Measurements from ENCODE around the gene GTSE1.

Gene GTSE1

DNA sequence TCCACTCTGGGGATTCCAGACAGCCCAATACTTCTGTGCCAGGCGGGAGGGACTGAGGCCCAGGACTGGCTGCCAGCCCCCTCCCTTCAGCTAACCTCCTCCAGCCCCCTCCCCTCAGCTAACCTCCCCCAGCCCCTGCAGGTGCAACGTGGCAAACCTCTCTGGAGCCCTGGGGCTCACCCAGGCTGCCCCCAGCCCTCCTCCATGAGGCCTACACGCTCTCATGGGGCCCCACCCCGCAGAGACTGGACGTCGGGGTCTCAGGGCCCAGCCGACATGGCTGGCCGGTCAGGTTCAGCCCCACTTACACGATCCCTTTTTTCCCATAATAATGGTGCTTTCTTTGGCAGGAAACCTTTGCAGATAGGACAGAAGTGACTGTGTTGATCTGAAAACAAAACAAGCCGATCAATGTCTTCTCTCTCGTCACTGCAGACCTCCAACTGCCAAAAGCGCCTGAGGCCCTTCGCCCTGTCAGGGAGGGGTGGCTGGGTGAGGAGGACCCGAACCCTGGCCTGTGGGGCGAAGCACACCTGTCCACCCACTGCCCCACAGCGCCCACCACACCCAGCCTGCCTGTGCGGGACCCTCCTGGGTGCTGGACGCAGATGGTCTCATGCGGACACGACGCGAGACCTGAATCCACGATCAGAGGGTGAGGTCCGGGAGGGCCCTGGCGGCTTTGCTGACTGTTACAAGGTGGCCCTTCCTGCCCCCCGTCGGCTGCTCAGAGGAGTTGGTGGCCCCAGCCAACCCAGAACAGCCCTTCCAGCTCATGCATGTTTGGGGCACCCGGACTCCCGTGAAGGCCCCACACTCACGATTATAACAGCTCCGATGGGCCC is 72.4 kb downstream of the GTSE1 start:
- Histone ChIP-seq H3K36me3 (ENCODE audit: control insufficient read depth, insufficient read depth, low read length) (peaks cover 3% of the 10 kb centered on the region), H3K4me3 (ENCODE audit: low read length) (no peak overlapping the region), H3K9me3 (ENCODE audit: control insufficient read depth, low read length) (no peaks in the 10 kb centered on the region), H3K4me1 (ENCODE audit: control insufficient read depth, insufficient read depth, low read length) (peaks cover 36% of the 10 kb centered on the region), H3K27me3 (ENCODE audit: control insufficient read depth, insufficient read depth, low read length) (no peaks in the 10 kb centered on the region), H3K9ac (ENCODE audit: low read length) (no peak overlapping the region)

DNA sequence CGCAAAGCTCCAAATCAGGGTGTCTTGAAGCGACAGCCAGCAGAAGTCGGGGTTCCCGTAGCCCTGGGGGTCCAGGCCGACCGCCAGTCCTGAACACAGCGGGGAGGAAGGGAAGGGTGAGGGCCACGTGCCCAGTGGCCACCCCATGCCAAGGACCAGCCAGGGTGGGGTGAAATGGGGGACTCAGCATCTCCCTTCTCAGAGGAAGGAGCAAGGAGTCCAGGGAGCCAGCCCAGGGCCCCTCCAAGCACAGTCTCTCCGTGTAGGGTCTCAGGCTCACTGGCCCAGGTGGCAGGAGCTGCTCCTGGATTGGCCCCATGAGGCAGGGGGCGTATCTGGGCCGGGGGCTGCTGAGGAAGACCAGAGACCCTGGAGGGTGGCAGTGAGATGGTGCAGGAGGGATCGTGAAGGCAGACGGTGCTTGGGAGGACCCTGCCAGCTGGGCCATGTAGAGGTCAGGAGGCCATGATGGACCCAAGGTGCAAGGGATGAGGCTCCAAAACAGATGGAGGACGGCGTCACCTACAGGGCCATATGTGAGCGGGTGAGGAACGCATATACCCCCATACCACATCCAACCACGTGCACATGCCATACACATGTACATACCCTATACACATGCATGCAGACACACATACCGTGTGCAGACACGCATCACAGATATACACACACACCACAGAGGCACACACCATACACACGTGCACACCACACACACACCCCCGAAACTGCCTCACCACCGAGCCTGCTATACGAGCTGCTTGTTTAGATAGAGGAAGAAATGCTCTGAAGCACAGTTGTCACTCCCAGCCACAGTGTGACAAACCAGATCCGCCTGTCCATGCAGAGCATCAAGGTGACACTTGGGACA is 73.3 kb downstream of the GTSE1 start:
- H3K36me3 ChIP-seq (ENCODE audit: control insufficient read depth, insufficient read depth, low read length), result peaks cover 3% of the 10 kb centered on the region
- peaks cover 45% of the 10 kb centered on the region for H3K4me1 ChIP-seq (ENCODE audit: control insufficient read depth, insufficient read depth, low read length)
- H3K9ac ChIP-seq (ENCODE audit: low read length), result peak overlapping the region; percentile 33
- no peaks in the 10 kb centered on the region for H3K27me3 ChIP-seq (ENCODE audit: control insufficient read depth, insufficient read depth, low read length)
- H3K9me3 ChIP-seq (ENCODE audit: control insufficient read depth, low read length), result no peaks in the 10 kb centered on the region
- H3K4me3 ChIP-seq (ENCODE audit: low read length), result no peak overlapping the region

DNA sequence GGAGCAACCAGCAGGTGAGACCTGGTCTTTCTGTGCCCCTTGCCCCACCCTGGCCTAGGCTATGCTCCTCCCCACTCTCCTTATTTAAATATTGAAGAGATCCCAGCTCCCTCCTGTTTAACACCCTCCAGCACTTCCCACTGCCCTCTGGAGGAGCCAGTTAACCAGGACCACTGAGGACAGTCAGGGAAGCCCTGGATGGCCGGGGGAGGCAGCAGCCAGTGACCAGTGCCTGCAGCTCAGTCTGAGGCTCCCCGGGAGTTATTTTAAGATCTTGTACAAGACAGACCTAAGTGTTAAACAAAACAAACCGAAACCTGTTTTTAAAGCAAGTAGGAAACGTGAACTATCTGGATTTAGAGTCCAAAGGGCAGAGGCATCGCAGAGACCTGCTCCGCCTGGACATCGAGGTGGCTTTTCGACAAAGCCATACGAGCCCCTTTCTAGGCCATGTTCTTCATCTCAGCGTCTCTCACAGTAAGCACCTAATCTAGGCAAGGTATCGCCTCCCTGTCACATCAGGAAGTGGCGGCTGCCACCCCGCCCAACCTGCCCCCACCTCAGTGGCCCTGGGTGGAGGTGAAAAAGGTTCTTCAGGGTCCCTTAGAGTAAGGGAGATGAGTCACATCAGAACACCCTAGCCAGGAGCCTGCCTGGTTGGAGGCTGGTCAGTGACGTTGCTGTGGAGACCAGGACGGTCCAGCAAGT is 74.1 kb downstream of the GTSE1 start:
- Histone ChIP-seq H3K27me3 (ENCODE audit: control insufficient read depth, insufficient read depth, low read length) (no peaks in the 10 kb centered on the region), H3K9me3 (ENCODE audit: control insufficient read depth, low read length) (no peaks in the 10 kb centered on the region), H3K4me3 (ENCODE audit: low read length) (no peak overlapping the region), H3K4me1 (ENCODE audit: control insufficient read depth, insufficient read depth, low read length) (peaks cover 52% of the 10 kb centered on the region), H3K36me3 (ENCODE audit: control insufficient read depth, insufficient read depth, low read length) (no peaks in the 10 kb centered on the region), H3K9ac (ENCODE audit: low read length) (peak overlapping the region; percentile 33)

DNA sequence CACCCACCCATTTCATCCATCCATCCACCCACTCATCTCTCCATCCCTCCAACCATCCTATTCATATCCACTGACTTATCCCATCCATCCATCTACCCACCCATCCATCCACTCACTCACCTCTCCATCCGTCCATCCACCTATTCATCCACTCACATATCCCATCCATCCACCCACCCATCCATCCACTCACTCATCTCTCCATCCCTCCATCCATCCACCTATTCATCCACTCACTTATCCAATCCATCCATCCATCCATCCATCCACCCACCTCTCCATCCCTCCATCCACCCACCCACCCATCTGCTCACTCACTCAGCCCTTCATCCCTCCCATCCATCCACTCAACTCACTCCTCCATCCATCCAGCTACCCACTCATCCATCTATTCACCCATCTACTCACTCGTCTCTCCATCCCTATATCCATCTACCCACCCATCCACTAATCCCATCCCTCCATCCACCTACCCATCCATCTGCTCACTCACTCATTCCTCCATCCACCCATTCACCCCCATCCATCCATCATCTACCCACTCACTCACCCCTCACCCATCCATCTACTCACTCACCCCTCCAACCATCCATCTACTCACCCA is 75.1 kb downstream of the GTSE1 start:
- Histone ChIP-seq H3K9ac (ENCODE audit: low read length) (no peak overlapping the region), H3K36me3 (ENCODE audit: control insufficient read depth, insufficient read depth, low read length) (no peaks in the 10 kb centered on the region), H3K9me3 (ENCODE audit: control insufficient read depth, low read length) (no peaks in the 10 kb centered on the region), H3K4me1 (ENCODE audit: control insufficient read depth, insufficient read depth, low read length) (peaks cover 59% of the 10 kb centered on the region), H3K4me3 (ENCODE audit: low read length) (no peak overlapping the region), H3K27me3 (ENCODE audit: control insufficient read depth, insufficient read depth, low read length) (no peaks in the 10 kb centered on the region)

DNA sequence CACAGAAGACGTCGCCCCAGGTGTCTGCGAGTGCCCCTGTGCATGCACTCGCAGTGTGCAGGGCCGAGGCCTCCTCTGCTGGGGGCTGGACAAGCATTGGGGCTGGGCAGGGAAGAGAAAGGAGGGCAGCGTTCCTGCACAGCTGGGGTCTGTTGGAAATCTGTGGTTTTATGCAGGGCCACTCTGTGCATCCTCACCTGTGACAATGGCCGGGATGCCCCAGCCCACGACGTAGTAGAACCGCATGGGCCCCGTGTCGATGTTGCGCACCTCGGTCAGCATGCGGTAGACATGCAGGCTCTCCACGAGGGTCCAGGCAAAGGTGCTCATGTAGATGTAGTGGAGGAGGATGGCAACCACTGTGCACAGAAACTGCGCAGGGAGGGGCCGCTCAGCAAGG is 76.0 kb downstream of the GTSE1 start:
- H3K27me3 ChIP-seq (ENCODE audit: control insufficient read depth, insufficient read depth, low read length), result no peaks in the 10 kb centered on the region
- no peaks in the 10 kb centered on the region for H3K36me3 ChIP-seq (ENCODE audit: control insufficient read depth, insufficient read depth, low read length)
- no peak overlapping the region for H3K4me3 ChIP-seq (ENCODE audit: low read length)
- H3K9ac ChIP-seq (ENCODE audit: low read length), result no peak overlapping the region
- peaks cover 69% of the 10 kb centered on the region for H3K4me1 ChIP-seq (ENCODE audit: control insufficient read depth, insufficient read depth, low read length)
- H3K9me3 ChIP-seq (ENCODE audit: control insufficient read depth, low read length), result no peaks in the 10 kb centered on the region

DNA sequence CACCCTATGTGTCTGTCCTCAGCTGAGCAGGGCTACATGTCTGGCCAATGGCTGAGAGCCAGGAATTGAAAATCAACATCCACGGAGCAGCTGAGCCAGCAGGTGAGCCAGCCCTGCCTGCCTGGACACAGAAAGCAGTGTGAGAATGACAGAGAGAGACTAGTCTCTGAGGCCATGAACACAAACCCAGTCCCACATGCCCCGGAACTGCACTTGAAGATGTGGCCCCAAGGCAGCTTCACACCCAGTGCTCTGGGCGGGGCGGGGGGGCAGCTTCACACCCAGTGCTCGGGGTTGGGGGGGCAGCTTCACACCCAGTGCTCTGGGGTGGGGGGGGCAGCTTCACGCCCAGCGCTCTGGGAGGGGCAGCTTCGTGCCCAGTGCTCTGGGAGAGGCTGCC is 76.5 kb downstream of the GTSE1 start:
- Histone ChIP-seq H3K4me3 (ENCODE audit: low read length) (no peak overlapping the region), H3K27me3 (ENCODE audit: control insufficient read depth, insufficient read depth, low read length) (no peaks in the 10 kb centered on the region), H3K9ac (ENCODE audit: low read length) (no peak overlapping the region), H3K9me3 (ENCODE audit: control insufficient read depth, low read length) (no peaks in the 10 kb centered on the region), H3K36me3 (ENCODE audit: control insufficient read depth, insufficient read depth, low read length) (no peaks in the 10 kb centered on the region), H3K4me1 (ENCODE audit: control insufficient read depth, insufficient read depth, low read length) (peaks cover 73% of the 10 kb centered on the region)

DNA sequence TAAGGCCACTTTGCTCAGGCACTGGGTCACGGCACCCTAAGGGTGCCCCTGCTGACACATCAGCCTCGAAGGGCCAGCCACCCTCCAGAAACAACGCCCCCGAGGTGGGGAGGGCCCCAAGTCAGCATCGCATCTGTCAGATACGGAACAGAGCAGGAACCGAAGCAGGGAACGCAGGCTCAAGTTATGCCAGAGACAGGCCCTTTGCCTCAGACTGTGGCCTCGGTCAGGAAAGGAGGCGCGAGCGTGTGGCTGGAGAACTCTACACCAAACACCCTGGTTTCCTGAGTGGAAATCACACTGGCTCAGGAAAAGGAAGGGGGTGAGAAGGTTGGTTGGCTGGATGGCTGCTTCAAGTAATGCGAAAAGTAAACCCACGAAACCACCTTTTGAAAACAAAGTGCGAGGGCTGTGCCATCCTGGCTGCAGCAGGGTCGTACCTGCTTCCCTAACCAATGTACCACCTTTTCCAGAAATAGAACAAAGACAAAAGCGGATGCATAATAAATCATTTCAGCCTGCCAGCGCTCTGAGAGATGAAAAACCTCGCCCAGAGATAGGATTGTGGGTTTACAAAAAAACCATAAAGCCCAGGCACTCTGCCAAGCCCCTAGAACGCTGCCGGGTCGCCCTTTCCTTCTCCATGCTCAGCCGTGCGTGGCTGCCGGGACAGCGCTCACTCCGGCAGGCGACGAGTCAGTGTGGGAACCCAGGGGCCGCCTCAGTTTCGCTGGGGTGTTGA is 77.4 kb downstream of the GTSE1 start:
- H3K4me1 ChIP-seq (ENCODE audit: control insufficient read depth, insufficient read depth, low read length), result peaks cover 83% of the 10 kb centered on the region
- H3K4me3 ChIP-seq (ENCODE audit: low read length), result no peak overlapping the region
- peak overlapping the region; percentile 35 for H3K9ac ChIP-seq (ENCODE audit: low read length)
- H3K9me3 ChIP-seq (ENCODE audit: control insufficient read depth, low read length), result no peaks in the 10 kb centered on the region
- H3K36me3 ChIP-seq (ENCODE audit: control insufficient read depth, insufficient read depth, low read length), result no peaks in the 10 kb centered on the region
- no peaks in the 10 kb centered on the region for H3K27me3 ChIP-seq (ENCODE audit: control insufficient read depth, insufficient read depth, low read length)

DNA sequence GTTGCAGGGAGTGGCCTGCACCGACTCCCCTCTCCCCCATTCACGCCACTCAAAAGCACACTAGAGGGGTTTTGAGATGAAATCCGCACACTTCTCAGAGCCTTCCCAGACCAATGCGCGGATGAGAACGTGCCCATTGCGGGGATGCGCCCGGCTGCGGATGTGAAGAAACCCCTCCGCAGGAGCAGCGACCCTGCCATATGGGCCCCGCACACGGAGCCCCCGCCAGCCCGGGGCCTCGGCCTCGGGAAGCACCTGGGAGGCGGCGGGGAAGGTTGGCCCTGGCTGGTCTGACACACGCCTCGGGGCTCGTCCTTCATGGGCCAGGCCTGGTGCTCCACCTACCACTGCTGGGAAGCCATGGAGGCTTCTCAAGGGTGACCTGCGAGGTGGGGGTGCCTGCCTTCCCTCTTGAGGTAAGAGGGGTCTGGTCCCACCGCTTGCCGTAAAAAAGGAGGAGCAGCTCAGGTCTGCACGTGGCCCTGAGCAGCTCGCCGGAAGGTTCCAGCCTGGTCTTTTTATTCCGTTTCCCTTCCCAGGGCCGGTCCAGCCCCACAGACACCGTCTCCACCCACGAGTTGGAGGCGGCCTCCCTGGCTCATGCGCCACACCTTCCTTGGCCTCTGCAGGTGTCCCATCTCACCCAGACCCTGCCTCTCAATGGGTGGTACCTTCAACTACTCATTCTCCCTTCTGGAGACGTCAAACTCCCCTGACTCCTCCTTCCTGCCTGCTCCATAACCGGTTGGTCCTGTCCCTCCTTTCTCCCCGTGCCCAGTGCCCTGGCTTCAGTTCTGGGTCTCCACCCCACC is 78.2 kb downstream of the GTSE1 start:
- Histone ChIP-seq H3K4me1 (ENCODE audit: control insufficient read depth, insufficient read depth, low read length) (peaks cover 86% of the 10 kb centered on the region), H3K36me3 (ENCODE audit: control insufficient read depth, insufficient read depth, low read length) (no peaks in the 10 kb centered on the region), H3K4me3 (ENCODE audit: low read length) (no peak overlapping the region), H3K9ac (ENCODE audit: low read length) (peak overlapping the region; percentile 29), H3K9me3 (ENCODE audit: control insufficient read depth, low read length) (no peaks in the 10 kb centered on the region), H3K27me3 (ENCODE audit: control insufficient read depth, insufficient read depth, low read length) (no peaks in the 10 kb centered on the region)

DNA sequence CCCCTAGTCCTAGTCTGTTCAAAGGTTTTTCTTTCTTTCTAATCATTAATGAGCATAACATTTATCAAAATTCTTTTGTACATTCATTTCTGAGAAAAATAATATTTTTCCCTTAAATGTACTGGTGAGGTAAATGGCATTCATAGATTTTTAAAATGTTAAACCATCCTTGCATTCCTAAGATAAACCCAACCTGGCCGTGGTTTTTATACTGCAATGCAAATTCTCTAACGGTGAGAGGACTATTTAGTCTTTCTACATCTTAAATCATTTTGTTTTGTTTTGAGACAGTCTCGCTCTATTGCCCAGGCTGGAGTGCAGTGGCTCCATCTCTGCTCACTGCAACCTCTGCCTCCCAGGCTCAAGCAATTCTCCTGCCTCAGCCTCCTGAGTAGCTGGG is 79.4 kb downstream of the GTSE1 start:
- no peaks in the 10 kb centered on the region for H3K27me3 ChIP-seq (ENCODE audit: control insufficient read depth, insufficient read depth, low read length)
- no peaks in the 10 kb centered on the region for H3K9me3 ChIP-seq (ENCODE audit: control insufficient read depth, low read length)
- H3K36me3 ChIP-seq (ENCODE audit: control insufficient read depth, insufficient read depth, low read length), result no peaks in the 10 kb centered on the region
- H3K4me1 ChIP-seq (ENCODE audit: control insufficient read depth, insufficient read depth, low read length), result peaks cover 85% of the 10 kb centered on the region
- no peak overlapping the region for H3K4me3 ChIP-seq (ENCODE audit: low read length)
- H3K9ac ChIP-seq (ENCODE audit: low read length), result no peak overlapping the region

DNA sequence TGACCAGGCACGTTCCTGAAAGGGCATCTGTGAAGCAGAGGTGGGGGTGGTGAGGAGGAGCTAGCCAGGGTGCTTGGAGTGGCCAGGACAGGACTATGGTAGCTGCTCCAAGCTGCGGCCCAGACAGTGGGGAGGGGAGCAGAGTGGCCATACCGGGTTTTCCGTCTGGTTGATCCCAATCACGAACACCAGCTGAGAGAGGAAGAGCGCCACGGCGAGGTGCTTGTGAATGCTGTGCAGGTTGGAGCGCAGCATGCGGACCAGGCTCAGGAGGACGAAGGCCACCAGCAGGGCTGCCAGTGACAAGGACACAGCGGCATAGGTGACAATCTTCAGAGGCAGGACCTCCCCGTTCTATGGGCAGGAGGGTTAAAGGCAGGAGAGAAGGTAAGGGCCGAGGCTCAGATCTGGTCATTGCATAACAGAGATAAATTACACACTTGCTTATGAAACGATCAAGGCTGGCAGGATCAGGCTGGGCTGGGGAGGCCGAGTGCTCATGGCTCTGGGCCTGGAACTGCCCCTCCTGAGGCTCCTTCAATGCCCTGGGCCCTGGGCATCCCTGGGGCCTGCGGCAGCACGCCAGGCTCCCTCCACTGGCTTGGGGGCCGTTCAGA is 80.3 kb downstream of the GTSE1 start:
- H3K36me3 ChIP-seq (ENCODE audit: control insufficient read depth, insufficient read depth, low read length), result no peaks in the 10 kb centered on the region
- H3K9ac ChIP-seq (ENCODE audit: low read length), result peak overlapping the region; percentile 48
- H3K4me3 ChIP-seq (ENCODE audit: low read length), result no peak overlapping the region
- no peaks in the 10 kb centered on the region for H3K9me3 ChIP-seq (ENCODE audit: control insufficient read depth, low read length)
- H3K27me3 ChIP-seq (ENCODE audit: control insufficient read depth, insufficient read depth, low read length), result no peaks in the 10 kb centered on the region
- peaks cover 81% of the 10 kb centered on the region for H3K4me1 ChIP-seq (ENCODE audit: control insufficient read depth, insufficient read depth, low read length)

All from mucosa of stomach (tissue), 1 donor.